GM18909 (cell line): Measurements from ENCODE around the gene CEACAM18.
A peak's percentile ranks its signal among the peaks of the same experiment; 100 is the strongest.

Experiments
- ATAC-seq: cut with Tn5 transposase; IDR thresholded peaks from one replicate; pipeline ENCODE4 v1.9.1; 2021; ENCODE audit warnings: mild to moderate bottlenecking; ENCODE audit not compliant: unreplicated experiment, poor library complexity

The CEACAM18 gene

GRCh38 chr19:51524666-51525264 is 46.4 kb downstream of the CEACAM18 start:
- ATAC-seq = no peak

GRCh38 chr19:51525651-51526050 is 47.3 kb downstream of the CEACAM18 start:
- no peak for ATAC-seq

GRCh38 chr19:51529301-51529700 is 51.0 kb downstream of the CEACAM18 start:
- no peak for ATAC-seq

- no peak for ATAC-seq
Observed at GRCh38 chr19:51530616-51531015, 52.3 kb downstream of the CEACAM18 start.

GRCh38 chr19:51531349-51532315 is 53.3 kb downstream of the CEACAM18 start, which contains the start of gene SIGLEC6:
TSS of gene SIGLEC6 (minus strand) at chr19:51531670. CDS start at chr19:51531648, 22 bp downstream.
- peak; percentile 60 for ATAC-seq

- no peak for ATAC-seq
Observed at GRCh38 chr19:51535535-51535934, 57.2 kb downstream of the CEACAM18 start.

- no peak for ATAC-seq
Observed at GRCh38 chr19:51539821-51540366, 61.6 kb downstream of the CEACAM18 start.
